ENCODE results near the gene RBM33. TPM values are rescaled to one million over a fixed set of nuclear protein-coding genes. Genes with fewer than 3 reads are reported as not detected.
A peak's percentile ranks its signal among the peaks of the same experiment; 100 is the strongest.

The RBM33 gene
- total and polyA plus RNA-seq, 2 of the 13 experiments (the other 11 are each of a cell fraction or from before 2014, with no cell fraction given), result 12.4 to 28.9 TPM

- Histone ChIP-seq H3K79me2 (ENCODE audit: insufficient read depth, low read length) (peaks cover 8% of the 10 kb centered on the region), H3K36me3 (replicated peaks in 1 of 2; ENCODE audit: control insufficient read depth in 1 of 2, insufficient read depth in 2 of 2, low read length in 2 of 2) (peaks cover 42 to 91% of the 10 kb centered on the region in 2 experiments), H4K20me1 (ENCODE audit: insufficient read depth, low read length) (peaks cover 18% of the 10 kb centered on the region), H3K9me3 (ENCODE audit: low read length) (no peaks in the 10 kb centered on the region), H3K9ac (ENCODE audit: insufficient read depth, low read depth, low read length) (no peak overlapping the region), H3K4me3 (replicated peaks in 1 of 3; ENCODE audit: insufficient read depth in 1 of 3, low read depth in 2 of 3, low read length in 3 of 3) (no peak overlapping the region), H3K4me1 (ENCODE audit: insufficient read depth, low read length) (no peaks in the 10 kb centered on the region), H3K27me3 (ENCODE audit: control insufficient read depth in 1 of 2, insufficient read depth in 2 of 2, low read length in 2 of 2) (no peaks in the 10 kb centered on the region), H3K4me2 (ENCODE audit: low read depth, low read length) (no peak overlapping the region), H3K27ac (ENCODE audit: extremely low read length, insufficient read depth, low read length) (no peak overlapping the region), H2AFZ (ENCODE audit: low read length) (no peak overlapping the region)
- DNase-seq (ENCODE audit: low spot score) (no peak), ATAC-seq (no peak), FAIRE-seq (no peak)
- intact Hi-C loops (cut with micrococcal nuclease; ENCODE audit: unreplicated experiment), result loop anchor here (10.0 kb wide), 2 partner anchors 352 to 382 kb away; no protein-coding TSS in a partner anchor
- in situ Hi-C loops (cut with HindIII; ENCODE audit: extremely low pct_ligation_motif_present, low pct_unique_long_range_greater_than_20kb), result loop anchor here (25.0 kb wide), 1 partner anchor 379 kb away; no protein-coding TSS in a partner anchor
- TF ChIP-seq ZBTB39 (CRISPR knock-in tag; IDR thresholded peaks at IDR 0.05) (no peak), AGO2 (optimal IDR thresholded peaks at IDR 0.05; ENCODE audit: low read depth, low read length) (peak; percentile 45), ZNF136 (CRISPR knock-in tag; IDR thresholded peaks at IDR 0.05; ENCODE audit: low read depth) (no peak), ZNF234 (CRISPR knock-in tag; conservative IDR thresholded peaks at IDR 0.05) (no peak), ZNF256 (CRISPR knock-in tag; conservative IDR thresholded peaks at IDR 0.05) (no peak)
- BruUV-seq (replicated peaks), result no TSS peak
- WGBS (ENCODE audit: low lambda C conversion rate), result 95% methylated on average over 5 of the region's 12 CpGs
- ChIA-PET POLR2A (no interaction called here), CTCF (ENCODE audit: low intra/inter-chr PET ratio, low total read pairs) (no interaction called here)
These were observed 121.9 kb downstream of the RBM33 start for GRCh38 chr7:155766386-155766785.
